ENCODE measurements around the gene SRRM3.
"Not testable (repeated sequence)": the region's sequence is repeated elsewhere in the genome, so short reads cannot be mapped to it uniquely, and the experiment has no call there.

The SRRM3 gene

DNA sequence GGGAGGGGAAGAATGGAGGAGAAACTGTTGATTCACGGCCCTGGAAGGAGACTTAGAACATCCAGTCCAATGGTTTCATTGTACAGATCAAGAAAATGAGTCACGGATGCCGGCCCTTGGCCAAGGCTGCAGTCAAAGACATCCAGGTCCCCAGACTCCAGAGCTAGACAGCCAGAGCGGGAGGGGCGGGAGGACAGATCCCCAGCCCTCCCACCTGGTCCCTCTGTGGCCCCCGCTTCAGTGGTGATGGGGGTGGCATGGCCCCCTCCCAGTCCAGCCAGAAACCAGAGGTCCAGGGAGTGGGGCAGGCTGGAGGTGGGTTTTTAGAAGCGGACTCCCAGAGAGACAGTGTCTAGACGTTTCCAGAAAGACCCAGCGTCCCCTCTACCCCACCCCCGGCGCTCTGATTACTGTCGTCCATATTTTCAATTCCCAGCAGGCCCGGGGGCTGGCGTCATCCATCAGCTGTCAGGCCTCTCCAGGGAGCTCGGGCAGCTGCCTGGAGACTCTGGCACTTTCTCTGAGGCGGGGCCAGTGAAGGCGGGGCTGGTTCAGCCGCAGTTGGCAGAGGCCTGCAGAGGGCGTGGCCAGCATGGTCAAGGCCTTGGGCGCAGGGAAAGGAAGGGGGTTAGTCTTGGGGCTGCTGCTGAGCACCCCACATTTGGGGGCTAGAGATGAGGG, 92.8 kb downstream of the SRRM3 start:
- no peak for FAIRE-seq
- TF ChIP-seq POLR2A (IDR thresholded peaks at IDR 0.05; ENCODE audit: low read depth, low read length) (no peak), PAX5 (IDR thresholded peaks at IDR 0.05; ENCODE audit: insufficient read depth, low read length, severe bottlenecking) (no peak), POLR2AphosphoS5 (IDR thresholded peaks at IDR 0.05; ENCODE audit: low read depth, low read length) (no peak), POU2F2 (IDR thresholded peaks at IDR 0.05; ENCODE audit: low read depth, low read length) (no peak), SPI1 (IDR thresholded peaks at IDR 0.05; ENCODE audit: low read depth, low read length) (no peak), TAF1 (IDR thresholded peaks at IDR 0.05; ENCODE audit: low read depth, low read length) (no peak)
- DNase-seq (ENCODE audit: insufficient read length, low spot score) = no peak

- DNase-seq (ENCODE audit: insufficient read length, low spot score) = no peak
- TF ChIP-seq POLR2A (IDR thresholded peaks at IDR 0.05; ENCODE audit: low read depth, low read length) = no peak
- FAIRE-seq = no peak
Observed at GRCh38 chr7:76296743-76297740, 95.3 kb downstream of the SRRM3 start.

GRCh38 chr7:76300166-76300731, 98.6 kb downstream of the SRRM3 start:
- no peak for FAIRE-seq
- no peak for DNase-seq (ENCODE audit: insufficient read length, low spot score)

DNA sequence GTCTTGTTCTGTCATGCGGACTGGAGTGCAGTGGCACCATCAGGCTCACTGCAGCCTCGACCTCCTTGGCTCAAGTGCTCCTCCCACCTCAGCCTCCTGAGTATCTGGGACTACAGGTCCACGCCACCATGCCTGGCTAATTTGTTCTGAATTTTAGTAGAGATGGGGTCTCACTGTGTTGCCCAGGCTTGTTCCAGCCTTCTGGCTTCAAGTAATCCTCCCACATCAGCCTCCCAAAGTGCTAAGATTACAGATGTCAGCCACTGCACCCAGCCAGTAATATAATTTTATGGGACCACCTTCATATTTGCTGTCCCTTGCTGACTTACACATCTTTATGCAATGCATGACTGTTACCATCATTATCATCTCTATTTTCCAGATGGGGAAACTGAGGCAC, 99.3 kb downstream of the SRRM3 start:
- no peak for DNase-seq (ENCODE audit: insufficient read length, low spot score)
- TF ChIP-seq POLR2AphosphoS5 (IDR thresholded peaks at IDR 0.05; ENCODE audit: low read depth, low read length) = no peak
- no peak for TF ChIP-seq POLR2A (IDR thresholded peaks at IDR 0.05; ENCODE audit: low read depth, low read length)
- no peak for TF ChIP-seq SPI1 (IDR thresholded peaks at IDR 0.05; ENCODE audit: low read depth, low read length)
- no peak for TF ChIP-seq TAF1 (IDR thresholded peaks at IDR 0.05; ENCODE audit: low read depth, low read length)
- no peak for TF ChIP-seq POU2F2 (IDR thresholded peaks at IDR 0.05; ENCODE audit: low read depth, low read length)
- no peak for TF ChIP-seq PAX5 (IDR thresholded peaks at IDR 0.05; ENCODE audit: insufficient read depth, low read length, severe bottlenecking)
- FAIRE-seq = no peak

More at GRCh38 chr7:76300166-76300731, 98.6 kb downstream of the SRRM3 start:
- TF ChIP-seq POLR2A (IDR thresholded peaks at IDR 0.05; ENCODE audit: low read depth, low read length) (no peak), POU2F2 (IDR thresholded peaks at IDR 0.05; ENCODE audit: low read depth, low read length) (no peak), SPI1 (IDR thresholded peaks at IDR 0.05; ENCODE audit: low read depth, low read length) (no peak), TAF1 (IDR thresholded peaks at IDR 0.05; ENCODE audit: low read depth, low read length) (no peak), PAX5 (IDR thresholded peaks at IDR 0.05; ENCODE audit: insufficient read depth, low read length, severe bottlenecking) (no peak)

DNA sequence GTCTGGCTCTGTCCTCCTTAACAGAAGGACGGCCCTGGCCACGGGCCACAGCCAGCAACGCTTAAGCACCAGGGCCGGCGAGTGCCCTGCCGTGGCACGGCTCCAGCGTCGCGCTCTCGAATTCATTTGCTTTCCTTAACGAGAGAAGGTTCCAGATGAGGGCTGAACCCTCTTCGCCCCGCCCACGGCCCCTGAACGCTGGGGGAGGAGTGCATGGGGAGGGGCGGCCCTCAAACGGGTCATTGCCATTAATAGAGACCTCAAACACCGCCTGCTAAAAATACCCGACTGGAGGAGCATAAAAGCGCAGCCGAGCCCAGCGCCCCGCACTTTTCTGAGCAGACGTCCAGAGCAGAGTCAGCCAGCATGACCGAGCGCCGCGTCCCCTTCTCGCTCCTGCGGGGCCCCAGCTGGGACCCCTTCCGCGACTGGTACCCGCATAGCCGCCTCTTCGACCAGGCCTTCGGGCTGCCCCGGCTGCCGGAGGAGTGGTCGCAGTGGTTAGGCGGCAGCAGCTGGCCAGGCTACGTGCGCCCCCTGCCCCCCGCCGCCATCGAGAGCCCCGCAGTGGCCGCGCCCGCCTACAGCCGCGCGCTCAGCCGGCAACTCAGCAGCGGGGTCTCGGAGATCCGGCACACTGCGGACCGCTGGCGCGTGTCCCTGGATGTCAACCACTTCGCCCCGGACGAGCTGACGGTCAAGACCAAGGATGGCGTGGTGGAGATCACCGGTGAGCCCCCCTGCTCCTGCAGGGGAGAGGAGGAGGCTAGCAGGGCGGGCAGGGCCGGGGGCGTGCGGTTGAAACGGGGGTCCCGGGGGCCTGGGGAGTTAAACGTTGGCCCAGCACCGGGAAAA, 100.9 kb downstream of the SRRM3 start, which contains the start of gene HSPB1:
Gene HSPB1, plus strand, starts transcription at position 327 of the 855 bp plus-strand sequence. Its CDS starts 40 bp downstream, at position 367.
- DNase-seq (ENCODE audit: insufficient read length, low spot score) (peak; percentile 82), FAIRE-seq (peak; percentile 67)
- TF ChIP-seq POLR2AphosphoS5 (IDR thresholded peaks at IDR 0.05; ENCODE audit: low read depth, low read length) (peak; percentile 89), TAF1 (IDR thresholded peaks at IDR 0.05; ENCODE audit: low read depth, low read length) (peak; percentile 68), SPI1 (IDR thresholded peaks at IDR 0.05; ENCODE audit: low read depth, low read length) (no peak), PAX5 (IDR thresholded peaks at IDR 0.05; ENCODE audit: insufficient read depth, low read length, severe bottlenecking) (peak; percentile 89), POU2F2 (IDR thresholded peaks at IDR 0.05; ENCODE audit: low read depth, low read length) (no peak), POLR2A (IDR thresholded peaks at IDR 0.05; ENCODE audit: low read depth, low read length) (peak; percentile 91)

DNA sequence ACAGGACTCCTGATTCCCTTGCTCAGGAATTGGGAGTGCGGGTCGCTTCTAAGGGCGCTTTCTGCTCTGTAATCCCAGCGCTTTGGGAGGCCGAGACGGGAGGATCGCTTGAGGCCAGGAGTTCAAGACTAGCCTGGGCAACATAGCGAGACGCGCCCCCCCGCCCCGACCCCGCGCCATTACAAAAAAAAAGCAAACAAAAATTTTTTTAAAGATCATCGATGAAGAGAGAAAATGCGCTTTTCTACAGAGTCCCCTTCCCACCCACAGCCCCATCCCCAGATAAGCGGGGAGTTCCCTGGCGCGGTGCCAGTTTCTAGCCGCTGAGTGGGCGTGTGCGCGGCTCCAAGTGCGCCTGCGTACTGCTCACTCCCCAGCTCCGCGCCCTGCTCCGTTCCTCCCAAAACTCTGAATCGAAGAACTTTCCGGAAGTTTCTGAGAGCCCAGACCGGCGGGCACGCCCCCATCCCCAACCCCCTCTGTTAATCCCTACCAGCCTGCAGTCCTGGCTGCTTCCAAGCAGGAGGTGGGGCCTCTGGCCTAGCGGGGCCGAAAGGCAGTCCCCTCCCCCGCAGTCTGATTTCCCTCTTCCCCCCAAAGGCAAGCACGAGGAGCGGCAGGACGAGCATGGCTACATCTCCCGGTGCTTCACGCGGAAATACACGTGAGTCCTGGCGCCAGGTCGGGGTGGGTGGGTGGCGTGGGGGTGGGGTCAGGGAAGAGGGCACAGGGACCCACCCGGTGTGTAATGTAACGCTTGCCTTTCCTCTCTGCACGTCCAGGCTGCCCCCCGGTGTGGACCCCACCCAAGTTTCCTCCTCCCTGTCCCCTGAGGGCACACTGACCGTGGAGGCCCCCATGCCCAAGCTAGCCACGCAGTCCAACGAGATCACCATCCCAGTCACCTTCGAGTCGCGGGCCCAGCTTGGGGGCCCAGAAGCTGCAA, 101.8 kb downstream of the SRRM3 start:
- peak; percentile 85 for DNase-seq (ENCODE audit: insufficient read length, low spot score)
- TF ChIP-seq TAF1 (IDR thresholded peaks at IDR 0.05; ENCODE audit: low read depth, low read length) (no peak), POLR2AphosphoS5 (IDR thresholded peaks at IDR 0.05; ENCODE audit: low read depth, low read length) (no peak), SPI1 (IDR thresholded peaks at IDR 0.05; ENCODE audit: low read depth, low read length) (0 out of 2 replicates have a peak, but pooled peaks have one; percentile 7), POLR2A (IDR thresholded peaks at IDR 0.05; ENCODE audit: low read depth, low read length) (no peak)
- FAIRE-seq = peak; percentile 63

DNA sequence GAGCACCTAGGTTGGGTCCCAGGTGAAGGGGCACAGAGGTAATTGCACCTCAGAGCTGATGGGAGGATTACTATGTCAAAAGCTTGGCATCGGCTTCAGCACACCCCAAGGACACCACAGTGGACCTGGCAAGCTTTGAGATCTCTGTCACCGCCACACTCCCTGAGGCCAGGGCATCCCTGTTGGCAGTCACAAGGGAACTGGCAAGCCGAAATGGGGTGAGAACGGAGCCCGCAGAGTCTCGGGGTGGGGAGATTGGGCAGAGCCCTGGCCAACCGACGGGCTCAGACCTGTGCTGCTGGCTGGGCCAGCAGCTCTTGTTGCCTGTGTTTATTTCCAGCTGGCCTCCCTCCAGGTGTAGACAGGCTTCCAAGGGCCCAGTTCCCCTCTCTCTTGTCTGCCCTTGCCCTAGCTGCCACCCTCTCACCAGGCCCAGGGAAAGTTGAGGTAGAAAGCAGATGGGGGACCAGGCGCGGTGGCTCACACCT, 103.2 kb downstream of the SRRM3 start:
- TF ChIP-seq POLR2AphosphoS5 (IDR thresholded peaks at IDR 0.05; ENCODE audit: low read depth, low read length) (no peak), SPI1 (IDR thresholded peaks at IDR 0.05; ENCODE audit: low read depth, low read length) (no peak), POLR2A (IDR thresholded peaks at IDR 0.05; ENCODE audit: low read depth, low read length) (no peak), TAF1 (IDR thresholded peaks at IDR 0.05; ENCODE audit: low read depth, low read length) (no peak), POU2F2 (IDR thresholded peaks at IDR 0.05; ENCODE audit: low read depth, low read length) (no peak), PAX5 (IDR thresholded peaks at IDR 0.05; ENCODE audit: insufficient read depth, low read length, severe bottlenecking) (no peak)
- FAIRE-seq (no peak), DNase-seq (ENCODE audit: insufficient read length, low spot score) (no peak)

GRCh38 chr7:76308874-76309273, 107.2 kb downstream of the SRRM3 start:
- FAIRE-seq; DNase-seq (ENCODE audit: insufficient read length, low spot score): not testable (repeated sequence)

- not testable (repeated sequence) for FAIRE-seq
Observed at GRCh38 chr7:76309341-76310101, 107.8 kb downstream of the SRRM3 start.

More at GRCh38 chr7:76309341-76310101, 107.8 kb downstream of the SRRM3 start:
- not testable (repeated sequence) for DNase-seq (ENCODE audit: insufficient read length, low spot score)

Measured in GM12891 (cell line).